K562 treated with DMSO at 1 percent for 4 hours (cell line): Measurements from ENCODE around the gene MCTP2. TPM values are rescaled to one million over a fixed set of nuclear protein-coding genes. Genes with fewer than 3 reads are reported as not detected.

ENCODE experiments used
- total RNA-seq: library from RNA; unstranded; fragments of 300-600 nt; gene quantifications from 2 replicates; pipeline ENCODE4 v1.2.3, GENCODE V29; 2022; ENCODE audit not compliant: insufficient read depth

MCTP2 gene
- total RNA-seq = not detected in 2 replicates

GRCh38 chr15:94230883-94231722, at the start of gene MCTP2:
MCTP2 (plus strand) TSS chr15:94231561; CDS start chr15:94298266, 66,705 bp downstream.

